Ectodermal cell (in vitro differentiated cells): ENCODE measurements around the gene PYM1.

Experiments
- H3K27ac ChIP-seq: 2 replicates; pipeline ENCODE4 v1.7.0; 2013; ENCODE audit warnings: mild to moderate bottlenecking, low read depth, low read length; ENCODE audit not compliant: insufficient read depth, poor library complexity, severe bottlenecking
- H3K27me3 ChIP-seq: 2 replicates; pipeline ENCODE4 v1.7.0; 2013; ENCODE audit warnings: mild to moderate bottlenecking, low read length; ENCODE audit not compliant: insufficient read depth, control insufficient read depth, poor library complexity, severe bottlenecking
- H3K36me3 ChIP-seq: one replicate; pipeline ENCODE4 v1.7.0; 2013; ENCODE audit warnings: low read length; ENCODE audit not compliant: control insufficient read depth, insufficient read depth
- H3K4me1 ChIP-seq: one replicate; pipeline ENCODE4 v1.7.0; 2013; ENCODE audit warnings: low read length; ENCODE audit not compliant: control insufficient read depth, insufficient read depth
- H3K4me3 ChIP-seq: 2 replicates; pipeline ENCODE4 v1.7.0; 2013; ENCODE audit warnings: low read depth, low read length, control low read depth; ENCODE audit not compliant: insufficient read depth
- H3K9me3 ChIP-seq: 2 replicates; pipeline ENCODE4 v1.7.0; 2013; ENCODE audit warnings: mild to moderate bottlenecking, low read length, moderate library complexity; ENCODE audit not compliant: control insufficient read depth
- WGBS, 2 experiments: methylation state at CpG; one replicate each; pipeline ENCODE4 v1.1.7; 2013; ENCODE audit warnings: missing lambda C conversion rate in 2 of 2; 5-methylcytosine and 5-hydroxymethylcytosine counted together

The PYM1 gene

DNA sequence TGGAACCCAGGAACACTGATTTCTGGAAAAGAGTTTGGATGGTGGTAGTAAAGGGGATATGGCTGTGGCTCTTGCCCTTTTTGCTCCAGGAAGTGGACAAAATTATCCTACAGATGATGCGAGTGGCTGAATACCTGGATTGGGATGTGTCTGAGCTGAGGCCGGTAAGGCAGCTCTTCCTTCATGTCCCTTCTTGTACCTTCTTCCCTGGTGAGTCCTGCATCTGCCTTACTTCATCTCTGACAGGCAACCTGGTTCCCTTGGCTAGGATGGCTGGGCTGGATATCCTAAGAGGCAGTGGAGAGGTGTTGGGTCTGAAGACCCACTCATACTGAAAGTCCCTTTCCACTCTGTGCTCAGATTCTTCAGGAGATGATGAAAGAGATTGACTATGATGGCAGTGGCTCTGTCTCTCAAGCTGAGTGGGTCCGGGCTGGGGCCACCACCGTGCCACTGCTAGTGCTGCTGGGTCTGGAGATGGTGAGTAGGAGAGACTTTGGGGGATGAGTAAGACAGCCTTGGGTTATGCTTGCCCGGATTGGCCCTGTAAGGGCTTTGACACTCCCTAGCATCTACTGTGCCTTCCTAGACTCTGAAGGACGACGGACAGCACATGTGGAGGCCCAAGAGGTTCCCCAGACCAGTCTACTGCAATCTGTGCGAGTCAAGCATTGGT, 11.3 kb upstream of the PYM1 start:
- H3K9me3 ChIP-seq = no peaks in the 10 kb centered on the region
- H3K27me3 ChIP-seq = peaks cover 10% of the 10 kb centered on the region
- H3K27ac ChIP-seq = no peak overlapping the region
- H3K4me3 ChIP-seq = no peak overlapping the region
- WGBS, 2 experiments = 92 to 96% methylated on average over 8 of the region's 8 CpGs
- H3K36me3 ChIP-seq = no peaks in the 10 kb centered on the region
- peaks cover 6% of the 10 kb centered on the region for H3K4me1 ChIP-seq

DNA sequence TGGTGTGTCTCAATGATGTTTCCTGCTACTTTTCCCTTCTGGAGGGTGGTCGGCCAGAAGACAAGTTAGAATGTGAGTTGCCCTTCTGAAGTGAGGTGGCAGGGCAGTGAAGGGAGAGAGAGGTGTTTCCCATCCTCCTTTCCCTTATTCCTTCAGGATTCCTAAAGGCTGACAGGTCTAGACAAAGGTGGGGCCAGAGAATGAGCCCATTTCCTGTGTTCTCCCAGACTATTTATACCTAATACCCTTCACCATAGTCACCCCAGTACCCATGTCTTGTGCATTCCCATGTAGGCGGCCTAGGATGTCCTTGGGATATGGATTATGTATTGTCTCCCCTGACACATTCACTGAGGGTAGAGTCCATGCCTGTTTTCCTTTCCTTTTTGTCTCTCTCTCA, 10.3 kb upstream of the PYM1 start:
- 79 to 82% methylated on average over 2 of the region's 2 CpGs for WGBS, 2 experiments
- no peaks in the 10 kb centered on the region for H3K36me3 ChIP-seq
- no peak overlapping the region for H3K4me3 ChIP-seq
- peaks cover 6% of the 10 kb centered on the region for H3K4me1 ChIP-seq
- H3K27ac ChIP-seq = no peak overlapping the region
- no peaks in the 10 kb centered on the region for H3K9me3 ChIP-seq
- peaks cover 20% of the 10 kb centered on the region for H3K27me3 ChIP-seq

DNA sequence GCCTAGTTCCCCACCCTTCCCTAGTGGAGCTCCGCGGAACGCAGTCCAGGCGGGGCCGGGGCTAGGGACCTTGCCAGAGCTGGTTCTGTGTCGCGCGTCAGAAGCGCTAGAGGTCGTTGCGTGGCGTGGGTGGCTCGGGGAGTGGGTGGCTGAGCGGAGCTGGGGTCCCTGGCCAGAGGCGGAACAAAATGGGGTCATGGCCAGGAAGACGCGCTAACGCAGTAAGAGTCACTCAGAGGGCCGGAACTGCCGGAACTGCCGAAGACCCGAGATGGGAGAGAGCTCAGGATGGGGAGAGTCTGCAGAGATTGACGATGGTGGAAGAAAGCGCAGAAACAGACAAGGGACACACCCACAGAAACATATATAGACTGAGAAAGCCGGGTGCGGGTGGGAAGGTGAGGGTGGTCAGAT, 8.1 kb upstream of the PYM1 start:
- H3K9me3 ChIP-seq = no peaks in the 10 kb centered on the region
- peaks cover 12% of the 10 kb centered on the region for H3K4me1 ChIP-seq
- WGBS, 2 experiments = 90 to 91% methylated on average over 26 of the region's 26 CpGs
- H3K27ac ChIP-seq = no peak overlapping the region
- H3K4me3 ChIP-seq = no peak overlapping the region
- H3K36me3 ChIP-seq = no peaks in the 10 kb centered on the region
- peaks cover 40% of the 10 kb centered on the region for H3K27me3 ChIP-seq

DNA sequence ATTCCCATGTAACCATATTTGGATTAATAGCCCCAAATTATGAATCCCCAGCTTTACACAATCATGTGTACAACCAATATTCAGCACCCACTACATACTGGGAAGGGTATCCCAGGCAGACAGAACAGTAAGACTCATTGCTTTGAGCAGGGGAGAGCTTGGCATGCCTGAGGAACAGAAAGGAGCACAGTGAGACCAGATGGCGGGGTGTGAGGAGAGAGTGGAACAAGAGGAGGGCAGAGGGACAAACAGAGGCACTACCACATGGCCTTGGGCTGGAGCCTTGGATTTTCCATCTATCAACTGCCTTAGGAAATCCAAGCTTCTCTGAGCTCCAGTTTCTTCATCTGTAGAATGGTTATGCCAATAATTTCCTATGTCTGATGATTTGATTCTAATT, 7.1 kb upstream of the PYM1 start:
- 93 to 95% methylated on average over 1 of the region's 1 CpG for WGBS, 2 experiments
- Histone ChIP-seq H3K27ac (no peak overlapping the region), H3K27me3 (peaks cover 40% of the 10 kb centered on the region), H3K4me3 (no peak overlapping the region), H3K4me1 (peaks cover 9% of the 10 kb centered on the region), H3K36me3 (no peaks in the 10 kb centered on the region), H3K9me3 (no peaks in the 10 kb centered on the region)

DNA sequence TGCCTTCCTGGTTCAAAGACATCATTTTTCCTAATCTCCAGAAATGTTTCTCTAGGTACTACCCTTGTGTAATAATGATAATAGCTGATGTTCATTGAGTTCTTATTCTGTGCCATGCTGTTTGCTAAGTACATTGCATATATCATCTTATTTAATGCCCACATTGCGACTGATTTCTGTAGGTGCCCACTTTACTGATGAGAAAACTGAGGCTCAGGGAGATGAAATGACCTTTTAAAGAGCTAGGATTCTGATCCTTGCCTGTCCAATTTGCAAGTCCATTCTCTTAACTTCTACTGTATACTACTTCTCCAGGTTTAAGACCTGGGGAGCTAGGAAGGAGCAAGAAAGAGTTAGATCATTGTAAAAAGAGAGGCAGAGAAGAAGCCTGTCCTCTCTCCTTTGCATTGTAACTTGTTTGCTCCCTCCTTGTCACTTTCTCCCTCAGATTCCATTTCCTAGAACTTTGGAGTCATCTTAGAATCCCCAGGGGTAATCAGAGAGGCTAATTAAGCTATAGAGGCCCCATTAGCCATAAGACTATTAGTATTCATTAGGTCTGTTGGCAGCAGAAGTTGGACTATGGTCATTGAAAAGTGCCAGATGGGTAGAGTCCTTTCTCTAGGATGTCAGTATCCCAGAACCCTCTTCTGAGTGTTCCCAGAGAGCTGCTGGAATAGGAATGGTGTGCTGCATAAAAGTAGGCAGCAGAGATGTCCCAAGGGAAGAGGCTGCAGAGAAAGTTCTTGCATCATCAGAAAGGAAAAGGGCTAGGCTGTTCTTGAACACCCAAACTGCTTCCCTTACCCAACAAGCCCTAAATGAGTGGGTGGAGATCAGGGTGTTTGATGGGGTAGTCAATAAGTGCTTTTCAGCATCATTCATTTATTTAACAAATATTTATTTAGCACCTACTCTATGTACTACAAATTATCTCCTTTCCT, 6.4 kb upstream of the PYM1 start:
- Histone ChIP-seq H3K27ac (no peak overlapping the region), H3K4me1 (peaks cover 9% of the 10 kb centered on the region), H3K9me3 (no peaks in the 10 kb centered on the region), H3K36me3 (no peaks in the 10 kb centered on the region), H3K27me3 (peaks cover 40% of the 10 kb centered on the region), H3K4me3 (no peak overlapping the region)
- 89 to 91% methylated on average over 1 of the region's 1 CpG for WGBS, 2 experiments

DNA sequence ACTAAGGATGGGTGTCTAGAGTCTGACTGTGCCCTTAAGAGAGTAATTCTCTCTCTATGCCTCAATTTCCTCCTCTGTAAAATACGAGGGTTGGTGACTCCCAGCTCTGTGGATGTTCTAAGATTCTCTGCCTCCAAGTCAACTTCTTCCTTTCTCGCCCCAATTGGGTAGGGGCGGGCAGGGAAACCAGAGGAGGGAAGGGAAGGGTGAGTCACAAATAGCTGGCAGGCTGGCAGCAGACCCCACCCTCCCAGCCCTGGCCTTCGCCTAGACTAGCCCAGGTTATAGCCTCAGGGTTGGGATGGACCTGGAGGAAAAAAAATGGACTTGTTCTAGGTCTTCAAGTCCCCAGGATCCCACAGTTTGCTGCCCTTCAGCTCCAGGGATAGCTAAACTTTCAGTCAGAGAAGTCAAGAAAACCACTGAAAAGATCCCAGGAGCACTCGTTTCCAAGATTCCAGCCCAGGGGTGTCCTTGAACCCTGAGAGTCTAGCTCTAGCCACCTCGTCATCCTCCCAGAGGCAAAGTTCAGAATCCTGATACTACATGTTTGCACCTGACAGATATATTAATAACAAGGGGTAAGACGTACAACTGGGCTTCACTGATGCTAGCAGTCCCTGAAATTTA, 5.6 kb upstream of the PYM1 start:
- H3K27ac ChIP-seq = no peak overlapping the region
- H3K4me1 ChIP-seq = peaks cover 9% of the 10 kb centered on the region
- peaks cover 40% of the 10 kb centered on the region for H3K27me3 ChIP-seq
- no peaks in the 10 kb centered on the region for H3K9me3 ChIP-seq
- 84 to 87% methylated on average over 5 to 7 of the region's 7 CpGs for WGBS, 2 experiments
- no peaks in the 10 kb centered on the region for H3K36me3 ChIP-seq
- no peak overlapping the region for H3K4me3 ChIP-seq

DNA sequence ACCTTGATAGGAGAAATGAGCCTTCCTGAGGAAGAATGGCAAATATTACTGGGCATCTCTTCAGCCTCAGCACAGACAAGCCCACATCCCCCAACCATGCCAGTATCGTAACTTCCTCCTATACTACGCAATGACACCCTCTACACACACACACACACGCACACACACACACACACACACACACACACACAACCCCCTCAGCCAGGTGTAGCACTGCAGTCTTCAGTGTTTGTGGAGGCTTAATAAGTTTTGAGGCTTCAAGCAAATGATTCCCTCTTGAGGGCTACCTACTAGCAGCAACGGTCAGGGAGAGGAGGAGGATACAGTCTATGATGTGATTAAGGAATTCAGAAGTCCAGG, 4.8 kb upstream of the PYM1 start:
- Histone ChIP-seq H3K4me3 (peak overlapping the region; percentile 57), H3K9me3 (no peaks in the 10 kb centered on the region), H3K27me3 (peaks cover 40% of the 10 kb centered on the region), H3K4me1 (peaks cover 9% of the 10 kb centered on the region), H3K27ac (no peak overlapping the region), H3K36me3 (no peaks in the 10 kb centered on the region)
- WGBS, 2 experiments = 43 to 44% methylated on average over 4 of the region's 4 CpGs

DNA sequence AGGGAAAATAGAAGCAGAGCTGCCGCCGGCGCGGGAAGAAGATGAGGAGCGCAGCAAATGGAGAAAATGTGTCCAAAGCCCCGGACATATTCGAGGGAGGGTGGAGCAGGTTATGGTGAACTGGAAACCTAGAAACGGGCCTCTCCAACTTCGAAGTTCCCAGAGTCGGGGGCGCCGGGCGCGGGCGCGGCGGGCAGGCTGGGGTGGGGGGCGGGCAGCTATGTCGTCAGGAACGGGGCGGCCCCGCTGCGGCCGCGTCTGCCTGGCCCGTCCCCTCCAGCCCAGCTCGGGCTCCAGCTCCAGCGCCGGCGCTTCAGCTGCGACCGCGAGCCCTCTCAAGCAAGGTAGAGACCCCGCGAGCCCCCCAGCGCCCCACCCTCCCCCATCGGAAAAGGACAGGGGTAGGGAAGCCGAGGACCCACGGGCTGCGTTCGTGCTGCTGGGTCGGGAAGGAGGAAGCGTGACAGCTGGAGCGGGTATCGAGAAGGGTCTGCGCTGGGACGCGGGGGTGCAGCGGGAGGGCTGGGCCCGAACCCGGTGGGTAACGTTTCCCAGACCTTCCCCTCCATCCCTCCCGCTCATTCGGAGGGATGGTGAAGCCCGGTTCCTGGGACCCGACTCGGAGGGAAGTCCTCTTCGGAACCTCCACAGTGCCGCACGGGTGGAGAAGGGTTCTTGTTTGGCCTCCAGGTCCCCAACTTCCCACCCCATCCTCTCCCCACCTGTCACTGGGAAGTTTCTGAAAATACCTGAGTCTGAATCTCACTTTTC, 4.3 kb upstream of the PYM1 start:
- peak overlapping the region; percentile 57 for H3K4me3 ChIP-seq

DNA sequence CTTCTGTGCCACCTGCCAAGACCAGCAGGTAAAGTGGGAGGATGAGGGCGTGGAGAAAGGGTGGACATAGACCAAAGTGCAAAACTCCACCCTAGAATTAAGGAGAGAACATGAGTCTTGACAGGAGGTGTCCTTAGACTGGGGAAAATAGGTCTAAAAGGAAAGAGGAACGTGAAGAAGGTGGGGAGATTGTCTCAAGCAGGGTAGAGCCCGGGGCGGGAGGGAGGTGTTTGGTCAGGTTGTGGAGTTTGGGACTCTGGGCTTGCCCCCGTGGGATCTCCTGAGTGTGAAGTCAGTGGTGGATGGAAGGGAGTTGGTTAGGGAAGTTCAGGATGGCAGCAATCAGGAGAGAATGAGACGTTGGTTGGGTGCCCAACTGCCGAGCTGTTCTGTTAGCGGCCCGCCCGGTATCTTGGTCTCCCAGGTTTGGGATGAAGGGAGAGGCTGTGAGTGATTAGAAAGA, 3.7 kb upstream of the PYM1 start:
- no peaks in the 10 kb centered on the region for H3K9me3 ChIP-seq
- no peaks in the 10 kb centered on the region for H3K36me3 ChIP-seq
- 30 to 33% methylated on average over 10 of the region's 10 CpGs for WGBS, 2 experiments
- no peak overlapping the region for H3K27ac ChIP-seq
- peaks cover 40% of the 10 kb centered on the region for H3K27me3 ChIP-seq
- H3K4me1 ChIP-seq = peaks cover 9% of the 10 kb centered on the region
- H3K4me3 ChIP-seq = peak overlapping the region; percentile 57

More for the DNA sequence above, 4.3 kb upstream of the PYM1 start:
- Histone ChIP-seq H3K9me3 (no peaks in the 10 kb centered on the region), H3K27ac (no peak overlapping the region), H3K4me1 (peaks cover 9% of the 10 kb centered on the region), H3K27me3 (peaks cover 40% of the 10 kb centered on the region), H3K36me3 (no peaks in the 10 kb centered on the region)
- WGBS, 2 experiments = 1% methylated on average over 60 of the region's 60 CpGs
